ENCODE results near the gene CERS6. TPM values are rescaled to one million over a fixed set of nuclear protein-coding genes. Genes with fewer than 3 reads are reported as not detected.

The CERS6 gene
- total and polyA plus RNA-seq, 4 donors: 4.2 to 20.4 (median 10.1) TPM

GRCh38 chr2:168798888-168799410 is 342.9 kb downstream of the CERS6 start:
- 79% methylated on average over 1 of the region's 1 CpG for WGBS
- Histone ChIP-seq H3K9me3 (ENCODE audit: control insufficient read depth in 4 of 4, low read length in 3 of 4) (no peaks in the 10 kb centered on the region), H3K4me3 (ENCODE audit: low read depth in 1 of 3, low read length in 3 of 3) (no peak overlapping the region), H3K36me3 (ENCODE audit: control insufficient read depth in 4 of 4, insufficient read depth in 3 of 4, low read depth in 1 of 4, low read length in 3 of 4) (no peaks in the 10 kb centered on the region), H3K9ac (ENCODE audit: low read depth in 1 of 2, low read length in 2 of 2) (no peak overlapping the region), H3K27me3 (ENCODE audit: control insufficient read depth in 4 of 4, insufficient read depth in 4 of 4, low read length in 3 of 4) (no peaks in the 10 kb centered on the region), H3K4me1 (ENCODE audit: control insufficient read depth in 4 of 4, insufficient read depth in 4 of 4, low read length in 3 of 4) (no peaks in the 10 kb centered on the region), H3K27ac (ENCODE audit: low read depth in 1 of 2, low read length in 2 of 2) (no peak overlapping the region)
- DNase-seq (ENCODE audit: low spot score): no peak
- no peak for TF ChIP-seq JUND (IDR thresholded peaks at IDR 0.05)

- H3K9me3 ChIP-seq (ENCODE audit: control insufficient read depth in 4 of 4, low read length in 3 of 4): no peaks in the 10 kb centered on the region
- no peak for DNase-seq (ENCODE audit: low spot score)
- no peaks in the 10 kb centered on the region for H3K27me3 ChIP-seq (ENCODE audit: control insufficient read depth in 4 of 4, insufficient read depth in 4 of 4, low read length in 3 of 4)
- H3K36me3 ChIP-seq (ENCODE audit: control insufficient read depth in 4 of 4, insufficient read depth in 3 of 4, low read depth in 1 of 4, low read length in 3 of 4): no peaks in the 10 kb centered on the region
- 49% methylated on average over 2 of the region's 2 CpGs for WGBS
- TF ChIP-seq GABPA (IDR thresholded peaks at IDR 0.05 in 1 of 2, conservative IDR thresholded peaks at IDR 0.05 in 1 of 2) (no peak), TAF1 (conservative IDR thresholded peaks at IDR 0.05) (no peak), FOXA2 (IDR thresholded peaks at IDR 0.05) (no peak), EGR1 (IDR thresholded peaks at IDR 0.05; ENCODE audit: low read depth in 2 of 2) (no peak), YY1 (IDR thresholded peaks at IDR 0.05) (no peak), HNF4A (conservative IDR thresholded peaks at IDR 0.05) (no peak), SP1 (IDR thresholded peaks at IDR 0.05) (no peak), RXRA (IDR thresholded peaks at IDR 0.05) (no peak), CTCF (IDR thresholded peaks at IDR 0.05; ENCODE audit: low read depth, low read length, missing input control) (no peak), JUND (IDR thresholded peaks at IDR 0.05) (no peak), MAX (IDR thresholded peaks at IDR 0.05) (no peak)
- H3K9ac ChIP-seq (ENCODE audit: low read depth in 1 of 2, low read length in 2 of 2): no peak overlapping the region
- H3K27ac ChIP-seq (ENCODE audit: low read depth in 1 of 2, low read length in 2 of 2): peak overlapping the region in 1 of 2 donors; percentile 13
- no peak overlapping the region for H3K4me3 ChIP-seq (ENCODE audit: low read depth in 1 of 3, low read length in 3 of 3)
- no peaks in the 10 kb centered on the region for H3K4me1 ChIP-seq (ENCODE audit: control insufficient read depth in 4 of 4, insufficient read depth in 4 of 4, low read length in 3 of 4)
Observed at GRCh38 chr2:168801471-168801870, 345.4 kb downstream of the CERS6 start.

- H3K4me3 ChIP-seq (ENCODE audit: low read depth in 1 of 3, low read length in 3 of 3): peak within 1 kb of the TSS in 2 of 3 donors; percentile 27 to 29
- H3K27me3 ChIP-seq (ENCODE audit: control insufficient read depth in 4 of 4, insufficient read depth in 4 of 4, low read length in 3 of 4): no peaks in the 10 kb centered on the region
- WGBS: 56% methylated on average over 10 of the region's 10 CpGs
- H3K27ac ChIP-seq (ENCODE audit: low read depth in 1 of 2, low read length in 2 of 2): peak within 1 kb of the TSS; percentile 30 to 40
- peak within 1 kb of the TSS in 1 of 2 donors; percentile 5 for H3K9ac ChIP-seq (ENCODE audit: low read depth in 1 of 2, low read length in 2 of 2)
- H3K36me3 ChIP-seq (ENCODE audit: control insufficient read depth in 4 of 4, insufficient read depth in 3 of 4, low read depth in 1 of 4, low read length in 3 of 4): no peaks in the 10 kb centered on the region
- DNase-seq (ENCODE audit: low spot score): no peak
- H3K9me3 ChIP-seq (ENCODE audit: control insufficient read depth in 4 of 4, low read length in 3 of 4): no peaks in the 10 kb centered on the region
- H3K4me1 ChIP-seq (ENCODE audit: control insufficient read depth in 4 of 4, insufficient read depth in 4 of 4, low read length in 3 of 4): no peaks in the 10 kb centered on the region
- TF ChIP-seq CTCF (IDR thresholded peaks at IDR 0.05; ENCODE audit: low read depth, low read length, missing input control) (no peak), HNF4G (IDR thresholded peaks at IDR 0.05) (no peak), FOXA2 (IDR thresholded peaks at IDR 0.05) (no peak), RXRA (IDR thresholded peaks at IDR 0.05) (peak; percentile 29 to 63), RAD21 (IDR thresholded peaks at IDR 0.05) (peak in 1 of 2 donors; percentile 24), FOXA1 (IDR thresholded peaks at IDR 0.05) (no peak), ATF3 (IDR thresholded peaks at IDR 0.05) (no peak), HNF4A (conservative IDR thresholded peaks at IDR 0.05) (no peak), GABPA (IDR thresholded peaks at IDR 0.05 in 1 of 2, conservative IDR thresholded peaks at IDR 0.05 in 1 of 2) (no peak), YY1 (IDR thresholded peaks at IDR 0.05) (no peak), MAX (IDR thresholded peaks at IDR 0.05) (no peak), SP1 (IDR thresholded peaks at IDR 0.05) (peak; percentile 60), REST (IDR thresholded peaks at IDR 0.05) (no peak)
Observed at GRCh38 chr2:168801961-168802858, 346.1 kb downstream of the CERS6 start, which contains the start of gene NOSTRIN. NOSTRIN (plus strand) TSS chr2:168802637; CDS start chr2:168802647, 10 bp downstream.

Data from liver (tissue), 9 donors.